ENCODE data around the gene PTAFR. TPM values are rescaled to one million over a fixed set of nuclear protein-coding genes. Genes with fewer than 3 reads are reported as not detected.
A peak's percentile ranks its signal among the peaks of the same experiment; 100 is the strongest.

The PTAFR gene
- 14.6 TPM for polyA plus RNA-seq

- Mint-ChIP-seq H3K4me1 (peaks cover 45 to 68% (median 58%) of the 10 kb centered on the region in 3 donors), H3K36me3 (no peaks in the 10 kb centered on the region), H3K9me3 (no peaks in the 10 kb centered on the region), H3K4me3 (peak within 1 kb of the TSS; percentile 61 to 95 (median 85)), H3K27me3 (peaks cover 2% of the 10 kb centered on the region), H3K27ac (peak within 1 kb of the TSS; percentile 62 to 80 (median 79))
Observed at GRCh38 chr1:28176492-28177470, at the start of gene PTAFR. Gene PTAFR (minus strand): TSS chr1:28176690. CDS start chr1:28151021, 25,669 bp downstream.

GRCh38 chr1:28213315-28213714 is 36.8 kb upstream of the PTAFR start:
- no peak overlapping the region for H3K27ac Mint-ChIP-seq
- no peak overlapping the region for H3K4me3 Mint-ChIP-seq
- H3K9me3 Mint-ChIP-seq = no peaks in the 10 kb centered on the region
- H3K27me3 Mint-ChIP-seq = no peaks in the 10 kb centered on the region
- peaks cover 1% of the 10 kb centered on the region for H3K36me3 Mint-ChIP-seq
- H3K4me1 Mint-ChIP-seq = peaks cover 0 to 7% (median 2%) of the 10 kb centered on the region in 3 donors

GRCh38 chr1:28209700-28210099 is 33.2 kb upstream of the PTAFR start:
- Mint-ChIP-seq H3K9me3 (no peaks in the 10 kb centered on the region), H3K27me3 (no peaks in the 10 kb centered on the region), H3K4me3 (no peak overlapping the region), H3K36me3 (peaks cover 1% of the 10 kb centered on the region), H3K4me1 (peaks cover 0 to 7% (median 2%) of the 10 kb centered on the region in 3 donors), H3K27ac (no peak overlapping the region)

- Mint-ChIP-seq H3K4me1 (peaks cover 0 to 7% (median 2%) of the 10 kb centered on the region in 3 donors), H3K9me3 (no peaks in the 10 kb centered on the region), H3K4me3 (no peak overlapping the region), H3K36me3 (peaks cover 1% of the 10 kb centered on the region), H3K27ac (peak overlapping the region in 1 of 3 donors; percentile 86), H3K27me3 (no peaks in the 10 kb centered on the region)
Observed at GRCh38 chr1:28208818-28209441, 32.4 kb upstream of the PTAFR start.

- peaks cover 1 to 11% (median 7%) of the 10 kb centered on the region in 3 donors for H3K4me1 Mint-ChIP-seq
- no peak overlapping the region for H3K27ac Mint-ChIP-seq
- H3K27me3 Mint-ChIP-seq = no peaks in the 10 kb centered on the region
- no peak overlapping the region for H3K4me3 Mint-ChIP-seq
- peaks cover 5% of the 10 kb centered on the region for H3K36me3 Mint-ChIP-seq
- H3K9me3 Mint-ChIP-seq = no peaks in the 10 kb centered on the region
Observed at GRCh38 chr1:28205243-28205642, 28.8 kb upstream of the PTAFR start.

GRCh38 chr1:28200234-28200873 is 23.9 kb upstream of the PTAFR start:
- Mint-ChIP-seq H3K36me3 (peaks cover 6% of the 10 kb centered on the region), H3K9me3 (peaks cover 0 to 3% (median 0%) of the 10 kb centered on the region in 3 donors), H3K4me1 (peaks cover 12 to 16% (median 14%) of the 10 kb centered on the region in 3 donors), H3K27ac (peak overlapping the region in 2 of 3 donors; percentile 32 to 37), H3K27me3 (no peaks in the 10 kb centered on the region), H3K4me3 (peak overlapping the region in 2 of 4 donors; percentile 20 to 78)

GRCh38 chr1:28199328-28200233 is 23.1 kb upstream of the PTAFR start:
- Mint-ChIP-seq H3K36me3 (peaks cover 6% of the 10 kb centered on the region), H3K9me3 (peaks cover 0 to 3% (median 0%) of the 10 kb centered on the region in 3 donors), H3K4me3 (peak overlapping the region in 2 of 4 donors; percentile 20 to 78)

GRCh38 chr1:28197682-28198415 is 21.4 kb upstream of the PTAFR start:
- H3K4me3 Mint-ChIP-seq = no peak overlapping the region
- no peak overlapping the region for H3K27ac Mint-ChIP-seq
- peaks cover 4% of the 10 kb centered on the region for H3K36me3 Mint-ChIP-seq
- no peaks in the 10 kb centered on the region for H3K27me3 Mint-ChIP-seq
- H3K4me1 Mint-ChIP-seq = peaks cover 12 to 16% (median 14%) of the 10 kb centered on the region in 3 donors
- H3K9me3 Mint-ChIP-seq = peaks cover 0 to 3% (median 0%) of the 10 kb centered on the region in 3 donors

More at GRCh38 chr1:28199328-28200233, 23.1 kb upstream of the PTAFR start:
- H3K27me3 Mint-ChIP-seq = no peaks in the 10 kb centered on the region
- peaks cover 12 to 16% (median 14%) of the 10 kb centered on the region in 3 donors for H3K4me1 Mint-ChIP-seq
- peak overlapping the region in 2 of 3 donors; percentile 37 to 69 for H3K27ac Mint-ChIP-seq

- H3K27ac Mint-ChIP-seq = no peak overlapping the region
- H3K27me3 Mint-ChIP-seq = no peaks in the 10 kb centered on the region
- H3K9me3 Mint-ChIP-seq = peaks cover 0 to 3% (median 0%) of the 10 kb centered on the region in 3 donors
- peaks cover 12 to 16% (median 14%) of the 10 kb centered on the region in 3 donors for H3K4me1 Mint-ChIP-seq
- H3K36me3 Mint-ChIP-seq = peaks cover 4% of the 10 kb centered on the region
- no peak overlapping the region for H3K4me3 Mint-ChIP-seq
Observed at GRCh38 chr1:28196330-28196729, 19.8 kb upstream of the PTAFR start.

GRCh38 chr1:28195780-28196179 is 19.3 kb upstream of the PTAFR start:
- H3K4me1 Mint-ChIP-seq = peaks cover 12 to 14% (median 12%) of the 10 kb centered on the region in 3 donors
- no peak overlapping the region for H3K27ac Mint-ChIP-seq
- peaks cover 0 to 3% (median 0%) of the 10 kb centered on the region in 3 donors for H3K9me3 Mint-ChIP-seq
- peaks cover 6% of the 10 kb centered on the region for H3K36me3 Mint-ChIP-seq
- H3K4me3 Mint-ChIP-seq = no peak overlapping the region
- no peaks in the 10 kb centered on the region for H3K27me3 Mint-ChIP-seq

GRCh38 chr1:28194326-28195035 is 18.0 kb upstream of the PTAFR start:
- Mint-ChIP-seq H3K9me3 (peaks cover 0 to 2% (median 0%) of the 10 kb centered on the region in 3 donors), H3K4me3 (no peak overlapping the region), H3K4me1 (peaks cover 4 to 5% (median 4%) of the 10 kb centered on the region in 3 donors), H3K27ac (no peak overlapping the region), H3K27me3 (no peaks in the 10 kb centered on the region), H3K36me3 (peaks cover 4% of the 10 kb centered on the region)

GRCh38 chr1:28193701-28194161 is 17.2 kb upstream of the PTAFR start:
- Mint-ChIP-seq H3K27ac (no peak overlapping the region), H3K4me3 (no peak overlapping the region), H3K9me3 (no peaks in the 10 kb centered on the region), H3K36me3 (peaks cover 4% of the 10 kb centered on the region), H3K4me1 (peaks cover 0 to 2% (median 0%) of the 10 kb centered on the region in 3 donors), H3K27me3 (no peaks in the 10 kb centered on the region)
